Activated CD4-positive, alpha-beta T cell treated with anti-CD3 and anti-CD28 coated beads, Interleukin-10, Interleukin-2, amounts not matched to agents 100 ng/mL and 50 ng/mL, durations not matched to agents 16 hours and 8 hours (primary cell): ENCODE data around the gene ZNF407.
A peak's percentile ranks its signal among the peaks of the same experiment; 100 is the strongest.
"Not testable (repeated sequence)": the region's sequence is repeated elsewhere in the genome, so short reads cannot be mapped to it uniquely, and the experiment has no call there.

Experiments
- DNase-seq: peaks from one replicate; pipeline ENCODE4 v3.0.0-alpha.2; 2020

Gene ZNF407

DNA sequence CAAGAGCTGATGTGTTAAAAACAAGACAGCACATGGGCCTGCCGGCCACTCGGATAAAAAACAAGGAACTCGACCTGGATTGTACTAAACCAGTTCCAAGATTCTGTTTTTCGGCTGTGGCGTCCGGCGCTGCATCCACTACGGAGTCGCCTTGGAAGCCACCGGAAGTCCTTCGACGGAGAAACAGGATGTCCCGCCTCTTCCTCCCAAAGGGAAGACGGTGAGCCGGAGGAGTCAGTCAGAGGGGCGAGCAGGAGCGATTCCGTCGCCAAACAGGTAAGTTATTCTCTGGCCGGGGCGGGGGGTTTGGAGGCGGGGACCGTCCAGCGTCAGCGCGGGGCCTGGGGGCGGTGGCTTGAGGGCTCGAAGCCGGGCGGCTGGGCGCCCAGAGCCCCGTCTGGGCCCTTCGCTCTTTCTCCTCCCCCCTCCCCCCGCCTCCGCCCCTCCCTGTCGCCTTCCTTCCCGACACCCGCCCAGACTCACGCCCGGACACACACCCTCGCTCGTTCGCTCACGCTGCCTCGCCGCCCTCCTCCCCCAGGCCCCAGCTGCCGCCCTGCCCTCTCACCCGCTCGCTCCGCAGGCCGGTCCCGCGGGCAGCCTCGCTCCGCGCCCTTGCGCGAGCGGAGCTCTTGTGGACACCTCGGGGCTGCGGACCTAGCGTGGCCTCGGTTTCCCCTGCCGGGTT is at the start of gene ZNF407:
TSS of gene ZNF407 (plus strand) at position 209 of the 688 bp plus-strand sequence. CDS start 33,150 bp downstream, outside the sequence.
- DNase-seq, result peak; percentile 92

DNA sequence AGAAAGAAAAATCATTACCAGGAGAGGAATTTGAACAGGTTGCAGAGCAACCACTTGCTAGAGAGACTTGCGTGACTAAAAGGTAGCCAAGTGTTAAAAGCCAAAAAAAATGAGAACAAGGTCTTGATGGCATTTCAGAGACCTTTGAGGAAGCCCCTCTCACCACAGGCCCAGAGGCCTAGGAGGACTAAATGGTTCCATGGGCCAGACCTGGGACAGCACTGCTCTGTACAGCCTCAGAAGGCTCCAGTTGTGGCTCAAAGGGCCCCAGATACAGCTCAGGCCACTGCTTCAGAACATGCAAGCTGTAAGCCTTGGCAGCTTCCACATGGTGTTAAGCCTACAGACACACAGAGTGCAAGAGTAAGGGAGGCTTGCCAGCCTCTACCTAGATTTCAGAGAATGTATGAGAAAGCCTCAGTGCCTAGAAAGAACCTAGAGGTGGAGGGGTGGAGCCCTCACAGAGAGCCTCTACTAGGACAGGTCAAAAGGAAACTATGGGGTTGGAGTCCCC is 48.0 kb upstream of the ZNF407 start:
- no peak for DNase-seq

- DNase-seq, result no peak
Measured at GRCh38 chr18:74550886-74551285, 46.8 kb upstream of the ZNF407 start.

DNA sequence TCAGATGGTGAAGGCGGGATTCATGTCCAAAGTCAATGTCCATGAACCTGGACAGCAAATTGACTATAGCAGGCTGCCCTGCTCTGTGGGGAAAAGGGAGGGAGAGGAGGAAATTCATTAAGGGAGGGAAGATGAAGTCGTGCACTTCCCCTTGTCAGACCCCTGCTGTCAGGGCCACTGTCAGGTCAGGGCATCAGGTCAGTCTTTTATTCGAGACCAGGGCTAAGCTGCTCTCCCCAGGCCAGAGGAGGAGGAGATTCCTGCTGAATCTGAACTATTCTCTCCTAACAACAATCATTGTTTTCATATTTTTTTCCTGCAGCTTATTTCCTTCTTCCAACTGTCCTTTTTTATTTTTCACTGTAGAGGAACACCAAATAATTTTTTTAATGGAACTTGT is 46.2 kb upstream of the ZNF407 start:
- no peak for DNase-seq

- DNase-seq, result peak; percentile 74
Measured at GRCh38 chr18:74551936-74552555, 45.6 kb upstream of the ZNF407 start.

- DNase-seq, result no peak
Measured at GRCh38 chr18:74556126-74556525, 41.5 kb upstream of the ZNF407 start.

- no peak for DNase-seq
Measured at GRCh38 chr18:74558096-74558495, 39.6 kb upstream of the ZNF407 start.

DNA sequence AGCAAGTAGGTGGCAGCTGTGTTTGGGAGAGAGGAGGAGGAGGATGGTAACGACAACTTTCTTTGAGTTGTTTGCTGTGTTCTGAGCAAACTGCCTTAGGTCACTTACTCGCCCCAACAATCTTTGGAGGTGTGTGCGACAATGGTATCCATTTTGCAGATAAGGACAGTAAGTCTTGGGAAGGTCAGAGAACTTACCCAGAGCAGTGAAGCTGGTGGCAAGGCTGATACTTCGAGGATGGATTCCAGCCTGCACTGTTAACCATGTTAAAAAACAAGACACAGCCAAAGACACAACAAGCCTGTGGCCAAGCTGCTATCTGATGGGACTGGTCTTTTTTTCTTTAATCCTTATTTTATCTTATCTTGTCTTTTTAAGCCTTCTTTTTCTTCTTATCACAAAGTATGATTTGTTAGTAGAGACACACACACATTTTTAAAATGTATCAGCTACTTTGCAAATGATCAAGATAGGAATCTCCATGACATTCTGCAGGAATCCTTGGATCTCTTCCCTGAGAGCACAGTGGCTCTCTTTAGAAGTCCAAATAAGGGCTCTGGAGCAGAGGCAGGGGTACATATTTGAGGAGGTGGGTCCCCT is 35.4 kb upstream of the ZNF407 start:
- DNase-seq, result no peak

- DNase-seq, result no peak
Measured at GRCh38 chr18:74562775-74563174, 34.9 kb upstream of the ZNF407 start.

- DNase-seq, result no peak
Measured at GRCh38 chr18:74563999-74564398, 33.7 kb upstream of the ZNF407 start.

GRCh38 chr18:74565164-74565563 is 32.5 kb upstream of the ZNF407 start:
- DNase-seq, result not testable (repeated sequence)

DNA sequence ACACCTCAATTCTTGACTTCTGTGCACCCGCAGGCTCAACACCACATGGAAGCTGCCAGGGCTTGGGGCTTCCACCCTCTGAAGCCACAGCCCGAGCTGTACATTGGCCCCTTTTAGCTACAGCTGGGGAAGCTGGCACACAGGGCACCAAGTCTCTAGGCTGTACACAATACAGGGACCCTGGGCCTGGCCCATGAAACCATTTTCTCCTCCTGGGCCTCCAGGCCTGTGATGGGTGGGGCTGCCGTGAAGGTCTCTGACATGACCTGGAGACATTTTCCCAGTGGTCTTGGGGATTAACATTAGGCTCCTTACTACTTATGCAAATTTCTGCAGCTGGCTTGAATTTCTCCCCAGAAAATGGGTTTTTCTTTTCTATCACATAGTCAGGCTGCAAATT is 31.7 kb upstream of the ZNF407 start:
- DNase-seq, result not testable (repeated sequence)

DNA sequence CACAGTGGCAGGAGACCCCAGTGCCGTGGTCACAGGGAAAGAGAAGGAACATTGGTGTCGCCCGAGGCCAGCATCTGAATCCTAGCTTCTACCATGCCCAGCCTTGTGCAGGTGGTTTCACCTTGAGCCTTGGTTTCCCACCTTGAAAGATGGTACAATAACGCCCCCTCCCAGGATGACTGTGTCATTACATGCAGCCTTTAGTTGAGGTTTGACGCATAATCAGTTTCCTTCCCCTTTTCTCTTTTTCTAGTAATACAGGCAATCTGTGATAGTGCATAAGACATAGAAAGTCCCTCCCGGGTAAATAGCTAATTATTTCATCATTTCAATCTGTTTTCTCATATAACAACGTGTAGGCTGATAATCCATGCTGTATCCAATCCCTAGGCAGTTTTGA is 29.8 kb upstream of the ZNF407 start:
- DNase-seq, result no peak

DNA sequence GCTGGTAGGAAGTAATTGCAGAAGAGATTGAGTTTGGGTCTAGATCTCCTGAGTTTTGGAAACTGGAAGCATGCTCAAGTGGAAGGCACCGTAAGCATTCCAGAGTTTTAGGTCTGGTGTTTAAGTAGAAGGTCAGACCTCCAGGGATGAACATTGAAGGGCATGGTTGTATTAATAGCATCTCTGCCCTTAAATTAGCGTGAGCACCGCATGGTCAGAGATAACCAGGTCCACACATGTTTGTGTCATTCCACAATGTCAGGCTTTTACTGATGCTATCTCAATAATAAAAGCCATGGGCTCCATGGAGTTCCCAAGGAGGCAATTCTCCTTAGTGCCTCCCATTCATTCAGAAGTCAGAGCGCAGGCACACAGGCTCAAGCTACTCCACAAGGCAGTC is 28.3 kb upstream of the ZNF407 start:
- DNase-seq, result no peak

DNA sequence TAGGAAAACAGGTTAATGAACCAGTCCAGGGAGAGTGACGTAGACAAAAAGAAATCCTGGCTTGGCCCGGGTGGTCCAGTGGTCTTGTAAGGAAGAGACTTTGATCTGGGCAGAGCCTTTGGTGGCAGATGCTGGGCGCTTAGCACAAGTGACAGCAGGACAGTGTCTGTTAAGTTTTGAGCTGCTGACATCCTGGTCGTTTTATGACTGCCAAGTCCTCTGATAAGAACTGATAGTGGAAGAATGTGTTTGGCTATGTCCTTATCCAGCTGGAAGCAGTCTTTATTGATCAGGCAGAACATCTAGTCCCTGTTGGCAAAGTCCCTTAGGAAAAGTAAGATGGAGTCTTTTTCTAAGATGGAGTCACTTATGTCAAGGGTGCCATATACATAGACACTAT is 27.4 kb upstream of the ZNF407 start:
- no peak for DNase-seq

- DNase-seq, result no peak
Measured at GRCh38 chr18:74571895-74572680, 25.6 kb upstream of the ZNF407 start.

- DNase-seq, result no peak
Measured at GRCh38 chr18:74573053-74573452, 24.6 kb upstream of the ZNF407 start.

DNA sequence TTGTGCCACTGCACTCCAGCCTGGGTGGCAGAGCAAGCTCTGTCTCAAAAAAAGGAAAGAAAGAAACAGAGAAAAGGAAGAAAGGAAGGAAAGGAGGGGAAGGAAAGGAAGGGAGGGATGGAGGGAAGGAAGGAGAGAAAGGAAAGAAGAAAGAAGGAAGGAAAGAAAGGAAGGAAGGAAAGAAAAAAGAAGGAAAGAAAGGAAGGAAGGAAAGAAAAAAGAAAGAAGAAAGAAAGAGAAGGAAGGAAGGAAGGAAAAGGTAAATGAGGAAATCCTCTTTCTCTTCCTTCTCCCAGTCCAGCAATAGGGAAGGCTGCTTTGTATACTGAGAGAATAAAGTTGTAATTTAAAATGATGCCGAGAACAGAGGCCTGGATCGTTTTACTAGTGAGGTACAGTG is 22.8 kb upstream of the ZNF407 start:
- DNase-seq, result no peak

DNA sequence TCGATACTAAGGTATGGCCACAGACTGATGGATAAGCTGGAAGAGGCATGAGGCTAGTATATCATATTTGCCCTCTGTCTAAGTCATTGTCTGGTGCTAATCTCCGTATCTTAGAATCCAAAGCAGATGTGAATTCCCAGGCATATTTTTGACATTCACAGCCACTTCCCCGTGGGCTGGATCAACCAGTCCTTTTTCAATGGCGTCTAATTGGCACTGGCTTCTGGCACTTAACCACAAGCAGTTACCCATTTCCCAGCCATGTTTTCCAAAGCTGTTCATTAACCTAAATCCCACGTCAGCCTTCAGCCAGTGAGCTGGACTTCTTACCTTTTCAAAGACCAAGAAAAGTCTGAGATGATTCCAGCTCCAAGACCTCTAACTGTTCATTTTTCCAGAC is 20.7 kb upstream of the ZNF407 start:
- no peak for DNase-seq

- no peak for DNase-seq
Measured at GRCh38 chr18:74579496-74580065, 18.1 kb upstream of the ZNF407 start.

- no peak for DNase-seq
Measured at GRCh38 chr18:74582642-74583041, 15.0 kb upstream of the ZNF407 start.

- no peak for DNase-seq
Measured at GRCh38 chr18:74587441-74587840, 10.2 kb upstream of the ZNF407 start.

- DNase-seq, result peak; percentile 41
Measured at GRCh38 chr18:74589021-74589420, 8.6 kb upstream of the ZNF407 start.
